Esophagus squamous epithelium (tissue), 5 donors: ENCODE measurements around the gene MXD1. TPM values are rescaled to one million over a fixed set of nuclear protein-coding genes. Genes with fewer than 3 reads are reported as not detected.
A peak's percentile ranks its signal among the peaks of the same experiment; 100 is the strongest.

ENCODE experiments used
- DNase-seq: peaks from one replicate; lab custom pipeline; 2025; lab: John Stamatoyannopoulos, UW
- H3K27ac ChIP-seq, 4 donors: fragments of 200-600 bp; sonication (generic); one replicate each; pipeline ENCODE4 v1.5.1; 2016 to 2019; ENCODE audit warnings: mild to moderate bottlenecking in 1 of 4
- H3K27me3 ChIP-seq, 4 donors: fragments of 200-600 bp; sonication (generic); 1 replicate in 3 of 4; 2 replicates in 1 of 4; pipeline versions ENCODE4 v1.5.1 to v1.6.0; 2017 to 2021; ENCODE audit warnings: antibody characterized with exemption in 1 of 4
- H3K36me3 ChIP-seq, 3 donors: fragments of 200-600 bp; sonication (generic); one replicate each; pipeline ENCODE4 v1.5.1; 2016 to 2019
- H3K4me1 ChIP-seq, 3 donors: fragments of 200-600 bp; sonication (generic); one replicate each; pipeline ENCODE4 v1.5.1; 2017 to 2019
- H3K4me3 ChIP-seq, 4 donors: fragments of 200-600 bp; sonication (generic); 1 replicate in 3 of 4; 2 replicates in 1 of 4; pipeline ENCODE4 v1.5.1; 2016 to 2019; ENCODE audit warnings: mild to moderate bottlenecking in 2 of 4, moderate library complexity in 1 of 4
- H3K9me3 ChIP-seq, 3 donors: fragments of 200-600 bp; sonication (generic); one replicate each; pipeline ENCODE4 v1.5.1; 2016 to 2019
- POLR2A ChIP-seq, 4 donors: fragments of 450-650 bp; IDR thresholded peaks; one replicate each; pipeline ENCODE4 v1.6.1; 2017; ENCODE audit warnings: antibody characterized with exemption in 4 of 4, mild to moderate bottlenecking in 4 of 4, moderate library complexity in 3 of 4
- WGBS, 2 donors: methylation state at CpG; one replicate each; pipeline ENCODE4 v1.1.5; 2018; 5-methylcytosine and 5-hydroxymethylcytosine counted together
- intact Hi-C: fragments of 100-400 bp; cut with DNase I; formaldehyde crosslinking; loops from one replicate; pipeline ENCODE4 v1.15.0; 2022
- total RNA-seq, 4 donors: library from RNA; depleted of rRNA; stranded (reverse); fragments of >200 nt; gene quantifications; one replicate each; pipeline ENCODE4 v1.1.0, GENCODE V29; 2016
- TF ChIP-seq, protein P1 (sequence below), 6 experiments: fragments of 450-650 bp in 4 of 6; fragments of 200-600 bp in 2 of 6; sonication (generic) in 2 of 6; IDR thresholded peaks; one replicate each; pipeline ENCODE4 v1.5.1; 2016 to 2019; ENCODE audit warnings: antibody characterized with exemption in 6 of 6, mild to moderate bottlenecking in 4 of 6, moderate library complexity in 4 of 6
- donor health status: DM: yes; HTN: yes; CAD: no.

The MXD1 gene, protein sequence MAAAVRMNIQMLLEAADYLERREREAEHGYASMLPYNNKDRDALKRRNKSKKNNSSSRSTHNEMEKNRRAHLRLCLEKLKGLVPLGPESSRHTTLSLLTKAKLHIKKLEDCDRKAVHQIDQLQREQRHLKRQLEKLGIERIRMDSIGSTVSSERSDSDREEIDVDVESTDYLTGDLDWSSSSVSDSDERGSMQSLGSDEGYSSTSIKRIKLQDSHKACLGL
- total RNA-seq = 100 to 1,000 TPM in 1 of 4 donors, 10 to 100 TPM in 3; 38.5 to 121 (median 83.2) TPM

DNA sequence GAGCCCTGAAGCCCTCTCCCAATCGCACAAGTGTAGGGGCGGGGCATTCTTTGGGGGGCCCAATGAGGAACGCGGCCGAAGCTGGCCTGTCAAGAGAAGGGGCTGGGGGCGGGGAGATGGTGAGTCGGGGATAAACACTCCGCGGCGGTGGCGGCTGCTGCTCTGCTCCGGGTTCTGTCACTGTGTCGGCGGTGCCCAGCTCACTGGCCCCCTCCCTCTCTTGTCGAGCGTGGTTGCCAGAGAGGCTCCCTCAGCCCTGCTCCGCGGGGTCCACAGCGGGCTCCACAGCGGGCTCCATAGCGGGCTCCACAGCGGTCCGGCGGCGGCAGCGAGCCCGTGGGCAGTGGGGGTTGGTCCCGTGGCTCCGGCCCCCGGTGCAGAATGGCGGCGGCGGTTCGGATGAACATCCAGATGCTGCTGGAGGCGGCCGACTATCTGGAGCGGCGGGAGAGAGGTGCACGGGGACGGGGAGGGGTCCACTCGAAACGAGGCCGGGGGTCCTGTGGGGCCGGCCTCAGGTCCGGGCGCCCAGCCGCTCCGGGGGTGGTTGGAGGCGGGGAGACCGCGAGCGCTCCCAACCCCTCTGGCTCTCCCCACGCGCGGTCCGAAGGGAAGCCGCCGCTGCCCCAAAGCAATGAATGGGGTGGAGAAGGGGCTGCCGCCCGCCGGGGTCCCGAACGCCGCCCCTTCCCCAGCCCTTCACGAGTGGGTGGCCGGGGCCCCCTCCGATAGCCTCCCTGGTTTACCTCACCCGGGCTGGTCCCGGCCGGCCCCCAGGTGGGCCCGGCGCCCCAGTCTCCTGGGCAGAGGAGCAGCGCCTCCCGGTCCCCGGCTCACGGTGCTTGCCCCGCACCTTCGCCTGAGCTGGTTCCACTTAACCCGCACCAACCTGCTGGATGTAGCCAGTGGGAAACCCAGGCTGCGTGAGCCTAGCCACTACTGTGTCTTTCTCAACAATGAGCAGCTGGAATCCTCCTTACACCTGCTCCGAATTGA lies at the start of gene MXD1:
Gene MXD1, plus strand, starts transcription at position 160 of the 996 bp plus-strand sequence. Its CDS starts 222 bp downstream, at position 382.
- intact Hi-C loops = loop anchor here (2.0 to 5.0 kb wide), 2 partner anchors 157 to 228 kb away; no protein-coding TSS in a partner anchor
- peak in 3 of 4 donors; percentile 95 to 98 (median 98) for TF ChIP-seq POLR2A (IDR thresholded peaks at IDR 0.05)
- TF ChIP-seq, protein P1, sequence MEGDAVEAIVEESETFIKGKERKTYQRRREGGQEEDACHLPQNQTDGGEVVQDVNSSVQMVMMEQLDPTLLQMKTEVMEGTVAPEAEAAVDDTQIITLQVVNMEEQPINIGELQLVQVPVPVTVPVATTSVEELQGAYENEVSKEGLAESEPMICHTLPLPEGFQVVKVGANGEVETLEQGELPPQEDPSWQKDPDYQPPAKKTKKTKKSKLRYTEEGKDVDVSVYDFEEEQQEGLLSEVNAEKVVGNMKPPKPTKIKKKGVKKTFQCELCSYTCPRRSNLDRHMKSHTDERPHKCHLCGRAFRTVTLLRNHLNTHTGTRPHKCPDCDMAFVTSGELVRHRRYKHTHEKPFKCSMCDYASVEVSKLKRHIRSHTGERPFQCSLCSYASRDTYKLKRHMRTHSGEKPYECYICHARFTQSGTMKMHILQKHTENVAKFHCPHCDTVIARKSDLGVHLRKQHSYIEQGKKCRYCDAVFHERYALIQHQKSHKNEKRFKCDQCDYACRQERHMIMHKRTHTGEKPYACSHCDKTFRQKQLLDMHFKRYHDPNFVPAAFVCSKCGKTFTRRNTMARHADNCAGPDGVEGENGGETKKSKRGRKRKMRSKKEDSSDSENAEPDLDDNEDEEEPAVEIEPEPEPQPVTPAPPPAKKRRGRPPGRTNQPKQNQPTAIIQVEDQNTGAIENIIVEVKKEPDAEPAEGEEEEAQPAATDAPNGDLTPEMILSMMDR (IDR thresholded peaks at IDR 0.05) = peak in 1 of 6 experiments; percentile 20
- Histone ChIP-seq H3K4me1 (peaks cover 6 to 50% (median 13%) of the 10 kb centered on the region in 3 donors), H3K27ac (peak within 1 kb of the TSS; percentile 97 to 99 (median 99)), H3K4me3 (peak within 1 kb of the TSS; percentile 63 to 95 (median 88)), H3K9me3 (no peaks in the 10 kb centered on the region), H3K27me3 (no peaks in the 10 kb centered on the region), H3K36me3 (peaks cover 0 to 35% (median 0%) of the 10 kb centered on the region in 3 donors)
- 2% methylated on average over 14 to 29 of the region's 81 CpGs for WGBS, 2 donors
- no peak for DNase-seq

DNA sequence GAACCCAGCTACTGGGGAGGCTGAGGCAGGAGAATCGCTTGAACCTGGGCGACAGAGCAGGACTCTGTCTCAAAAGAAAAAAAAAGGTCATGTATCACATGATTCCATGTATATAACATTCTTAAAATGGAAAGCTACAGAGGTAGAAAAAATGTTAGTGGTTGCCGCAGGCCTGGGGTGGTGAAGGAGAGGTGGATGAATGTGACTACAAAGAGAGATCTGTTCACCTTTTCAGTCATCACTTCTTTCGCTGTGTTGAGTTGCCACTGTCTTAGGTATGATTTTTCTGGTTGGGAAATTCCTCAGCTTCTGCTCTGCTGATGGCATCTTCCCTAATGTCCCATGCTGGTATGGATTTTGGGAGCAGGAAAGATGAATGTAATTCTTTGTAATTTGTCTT lies 26.5 kb upstream of the MXD1 start:
- no peak for DNase-seq
- WGBS, 2 donors = 97% methylated on average over 4 of the region's 4 CpGs

DNA sequence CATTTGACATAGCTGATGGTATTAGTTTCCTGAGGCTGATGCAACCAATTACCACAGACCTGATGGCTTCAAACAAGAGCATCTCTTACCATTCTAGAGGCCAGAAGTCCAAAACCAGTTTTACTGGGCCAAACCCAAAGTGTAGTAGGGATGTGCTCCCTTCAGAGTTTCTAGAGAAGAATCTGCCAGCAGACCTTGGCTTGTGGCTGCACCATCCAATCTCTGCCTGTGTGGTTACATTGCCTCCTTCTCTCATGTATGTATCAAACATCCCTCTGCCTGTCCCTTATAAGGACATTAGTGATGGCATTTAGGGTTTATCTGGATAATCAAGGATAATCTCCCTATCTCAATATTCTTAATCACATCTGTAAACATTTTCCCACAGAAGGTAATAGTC lies 25.6 kb upstream of the MXD1 start:
- H3K4me3 ChIP-seq = no peak overlapping the region
- no peak overlapping the region for H3K27ac ChIP-seq
- TF ChIP-seq POLR2A (IDR thresholded peaks at IDR 0.05) = no peak
- TF ChIP-seq, protein P1 (IDR thresholded peaks at IDR 0.05) = no peak
- H3K36me3 ChIP-seq = no peaks in the 10 kb centered on the region
- DNase-seq = no peak
- intact Hi-C loops = no loop called here
- H3K27me3 ChIP-seq = no peaks in the 10 kb centered on the region
- H3K9me3 ChIP-seq = no peaks in the 10 kb centered on the region
- peaks cover 0 to 8% (median 0%) of the 10 kb centered on the region in 3 donors for H3K4me1 ChIP-seq

More for the DNA sequence above, 26.5 kb upstream of the MXD1 start:
- peaks cover 0 to 5% (median 0%) of the 10 kb centered on the region in 3 donors for H3K4me1 ChIP-seq
- intact Hi-C loops = no loop called here
- H3K27ac ChIP-seq = no peak overlapping the region
- no peak for TF ChIP-seq POLR2A (IDR thresholded peaks at IDR 0.05)
- TF ChIP-seq, protein P1 (IDR thresholded peaks at IDR 0.05) = no peak
- H3K4me3 ChIP-seq = no peak overlapping the region
- H3K9me3 ChIP-seq = no peaks in the 10 kb centered on the region
- no peaks in the 10 kb centered on the region for H3K36me3 ChIP-seq
- H3K27me3 ChIP-seq = no peaks in the 10 kb centered on the region

DNA sequence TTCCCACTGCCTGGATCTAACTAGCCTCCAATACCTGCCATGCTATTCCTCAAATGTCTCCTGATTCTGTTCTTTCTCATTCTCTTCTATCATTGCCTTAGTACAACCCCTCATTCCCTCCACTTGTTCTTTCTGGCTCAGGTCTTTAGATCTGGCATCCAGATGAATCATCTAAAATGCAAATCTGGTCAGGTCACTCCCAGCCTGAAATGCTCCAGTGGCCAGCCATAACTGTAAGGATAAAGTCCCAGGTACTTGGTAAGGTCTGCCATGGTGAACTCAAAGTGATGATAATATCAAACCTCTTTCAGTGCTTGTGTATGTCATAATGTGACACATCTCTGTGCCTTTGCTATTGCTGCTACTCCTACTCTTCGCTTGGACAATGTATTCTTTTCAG lies 24.0 kb upstream of the MXD1 start:
- no peak overlapping the region for H3K4me3 ChIP-seq
- no peak for DNase-seq
- 43 to 79% methylated on average over 1 of the region's 1 CpG for WGBS, 2 donors
- no peak overlapping the region for H3K27ac ChIP-seq
- intact Hi-C loops = no loop called here
- H3K27me3 ChIP-seq = no peaks in the 10 kb centered on the region
- H3K9me3 ChIP-seq = no peaks in the 10 kb centered on the region
- H3K4me1 ChIP-seq = peaks cover 9 to 23% (median 10%) of the 10 kb centered on the region in 3 donors
- peaks cover 0 to 6% (median 0%) of the 10 kb centered on the region in 3 donors for H3K36me3 ChIP-seq
- TF ChIP-seq POLR2A (IDR thresholded peaks at IDR 0.05) = no peak
- TF ChIP-seq, protein P1 (IDR thresholded peaks at IDR 0.05) = no peak
